Measurements from ENCODE around the gene RCC1. TPM values are rescaled to one million over a fixed set of nuclear protein-coding genes. Genes with fewer than 3 reads are reported as not detected.
"Not testable (repeated sequence)": the region's sequence is repeated elsewhere in the genome, so short reads cannot be mapped to it uniquely, and the experiment has no call there.

Gene RCC1
- total RNA-seq, 2 donors from 2014 or later = 29.9 to 101 TPM

DNA sequence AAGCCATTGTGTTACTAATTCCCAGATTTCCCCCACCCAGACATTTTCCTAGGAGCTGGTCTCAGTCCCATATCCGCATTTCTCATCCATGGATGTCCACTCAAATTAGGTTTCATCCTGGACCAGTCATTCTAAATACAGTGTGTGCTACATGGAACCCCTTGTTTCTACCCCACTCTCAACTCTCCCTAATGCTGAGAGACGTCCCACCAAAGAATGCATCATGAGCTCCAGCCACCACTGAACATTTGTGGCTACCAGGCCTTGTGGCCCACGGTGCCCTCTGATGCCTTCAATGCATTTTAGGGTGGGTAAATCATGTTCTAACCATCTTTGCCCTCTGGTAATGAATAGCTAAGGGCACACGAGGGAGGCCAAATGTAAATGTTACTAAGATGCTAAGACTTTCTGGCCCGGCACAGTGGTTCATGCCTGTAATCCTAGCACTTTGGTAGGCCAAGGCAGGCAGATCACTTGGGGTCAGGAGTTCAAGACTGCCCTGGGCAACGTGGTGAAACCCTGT is 72.9 kb downstream of the RCC1 start:
- H3K9ac ChIP-seq (ENCODE audit: low read depth in 2 of 2, low read length in 2 of 2) = peak overlapping the region in 1 of 2 donors; percentile 6
- no peak for DNase-seq
- H3K27me3 ChIP-seq = no peaks in the 10 kb centered on the region
- H3K36me3 ChIP-seq = peaks cover 8% of the 10 kb centered on the region
- H3K4me3 ChIP-seq = no peak overlapping the region
- no peaks in the 10 kb centered on the region for H3K9me3 ChIP-seq
- H3K27ac ChIP-seq = no peak overlapping the region
- peaks cover 9% of the 10 kb centered on the region for H3K4me1 ChIP-seq
- TF ChIP-seq, protein P1, sequence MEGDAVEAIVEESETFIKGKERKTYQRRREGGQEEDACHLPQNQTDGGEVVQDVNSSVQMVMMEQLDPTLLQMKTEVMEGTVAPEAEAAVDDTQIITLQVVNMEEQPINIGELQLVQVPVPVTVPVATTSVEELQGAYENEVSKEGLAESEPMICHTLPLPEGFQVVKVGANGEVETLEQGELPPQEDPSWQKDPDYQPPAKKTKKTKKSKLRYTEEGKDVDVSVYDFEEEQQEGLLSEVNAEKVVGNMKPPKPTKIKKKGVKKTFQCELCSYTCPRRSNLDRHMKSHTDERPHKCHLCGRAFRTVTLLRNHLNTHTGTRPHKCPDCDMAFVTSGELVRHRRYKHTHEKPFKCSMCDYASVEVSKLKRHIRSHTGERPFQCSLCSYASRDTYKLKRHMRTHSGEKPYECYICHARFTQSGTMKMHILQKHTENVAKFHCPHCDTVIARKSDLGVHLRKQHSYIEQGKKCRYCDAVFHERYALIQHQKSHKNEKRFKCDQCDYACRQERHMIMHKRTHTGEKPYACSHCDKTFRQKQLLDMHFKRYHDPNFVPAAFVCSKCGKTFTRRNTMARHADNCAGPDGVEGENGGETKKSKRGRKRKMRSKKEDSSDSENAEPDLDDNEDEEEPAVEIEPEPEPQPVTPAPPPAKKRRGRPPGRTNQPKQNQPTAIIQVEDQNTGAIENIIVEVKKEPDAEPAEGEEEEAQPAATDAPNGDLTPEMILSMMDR (IDR thresholded peaks at IDR 0.05) = no peak
- intact Hi-C loops (cut with DNase I) = no loop called here

DNA sequence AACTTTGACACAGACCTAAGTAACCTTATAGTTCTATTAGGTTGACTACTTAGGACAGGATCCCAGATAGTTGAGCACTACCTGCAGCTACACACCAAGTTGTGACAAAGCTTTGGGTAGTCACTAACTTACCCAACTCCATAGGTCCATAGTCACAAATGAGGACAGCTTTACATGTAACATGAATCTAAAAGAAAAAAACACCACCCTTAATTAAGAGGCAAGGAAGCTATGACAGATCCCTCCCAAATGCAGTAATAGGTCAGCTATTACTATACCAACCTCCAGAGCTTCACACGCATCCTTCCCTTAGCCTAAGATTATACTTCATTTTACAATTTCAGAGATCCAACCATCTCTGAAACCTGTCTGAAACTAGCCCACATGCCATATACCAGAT is 73.6 kb downstream of the RCC1 start:
- Histone ChIP-seq H3K36me3 (peaks cover 8% of the 10 kb centered on the region), H3K9me3 (no peaks in the 10 kb centered on the region), H3K4me3 (peak overlapping the region; percentile 87), H3K27ac (no peak overlapping the region), H3K9ac (ENCODE audit: low read depth in 2 of 2, low read length in 2 of 2) (peak overlapping the region in 1 of 2 donors; percentile 100), H3K27me3 (no peaks in the 10 kb centered on the region), H3K4me1 (peaks cover 9% of the 10 kb centered on the region)
- TF ChIP-seq, protein P1 (IDR thresholded peaks at IDR 0.05) = no peak
- DNase-seq = no peak
- intact Hi-C loops (cut with DNase I) = no loop called here

DNA sequence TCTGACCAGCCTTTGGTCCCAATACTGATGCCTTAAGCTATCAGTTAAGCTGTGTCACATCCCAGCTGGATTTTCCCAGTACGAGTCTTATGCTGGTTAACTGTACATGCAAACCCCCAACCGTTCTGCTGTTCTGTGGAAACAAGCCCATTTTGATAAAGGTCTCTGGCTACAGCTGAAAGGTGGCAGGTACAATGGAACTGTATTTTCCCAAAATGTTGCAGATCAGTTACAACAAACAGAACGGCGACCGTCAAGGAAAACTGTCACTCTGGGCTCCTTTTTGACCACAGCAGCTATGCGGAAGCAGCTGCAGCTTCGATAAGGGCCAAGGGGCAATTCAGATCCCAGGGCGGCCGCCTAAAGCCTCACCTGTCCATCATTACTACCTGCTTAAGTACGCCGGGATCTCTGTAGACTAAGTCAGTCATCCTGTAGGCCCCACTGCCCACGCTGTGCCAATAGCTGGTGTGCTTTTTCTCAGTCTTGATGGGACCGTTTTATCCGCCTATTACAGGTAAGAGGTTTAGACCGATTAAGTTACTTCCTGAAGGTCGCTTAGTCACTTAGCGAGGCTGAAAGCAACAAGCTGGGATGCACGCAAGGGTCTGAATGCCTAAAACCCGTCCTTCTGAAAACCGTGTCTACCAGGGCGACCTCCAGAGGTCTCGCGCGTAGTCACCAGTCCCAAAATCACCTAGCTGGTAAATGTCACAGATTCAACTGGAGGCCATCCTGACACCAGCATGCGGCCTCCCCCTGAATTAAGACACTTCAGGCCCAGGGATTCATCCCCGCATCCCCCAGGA is 75.1 kb downstream of the RCC1 start:
- DNase-seq = peak; percentile 55
- Histone ChIP-seq H3K27me3 (no peaks in the 10 kb centered on the region), H3K4me1 (peaks cover 9% of the 10 kb centered on the region), H3K36me3 (peaks cover 8% of the 10 kb centered on the region), H3K9ac (ENCODE audit: low read depth in 2 of 2, low read length in 2 of 2) (peak overlapping the region; percentile 77 to 100), H3K4me3 (peak overlapping the region; percentile 87), H3K27ac (peak overlapping the region; percentile 93), H3K9me3 (no peaks in the 10 kb centered on the region)
- TF ChIP-seq, protein P1 (IDR thresholded peaks at IDR 0.05) = no peak
- intact Hi-C loops (cut with DNase I) = no loop called here

DNA sequence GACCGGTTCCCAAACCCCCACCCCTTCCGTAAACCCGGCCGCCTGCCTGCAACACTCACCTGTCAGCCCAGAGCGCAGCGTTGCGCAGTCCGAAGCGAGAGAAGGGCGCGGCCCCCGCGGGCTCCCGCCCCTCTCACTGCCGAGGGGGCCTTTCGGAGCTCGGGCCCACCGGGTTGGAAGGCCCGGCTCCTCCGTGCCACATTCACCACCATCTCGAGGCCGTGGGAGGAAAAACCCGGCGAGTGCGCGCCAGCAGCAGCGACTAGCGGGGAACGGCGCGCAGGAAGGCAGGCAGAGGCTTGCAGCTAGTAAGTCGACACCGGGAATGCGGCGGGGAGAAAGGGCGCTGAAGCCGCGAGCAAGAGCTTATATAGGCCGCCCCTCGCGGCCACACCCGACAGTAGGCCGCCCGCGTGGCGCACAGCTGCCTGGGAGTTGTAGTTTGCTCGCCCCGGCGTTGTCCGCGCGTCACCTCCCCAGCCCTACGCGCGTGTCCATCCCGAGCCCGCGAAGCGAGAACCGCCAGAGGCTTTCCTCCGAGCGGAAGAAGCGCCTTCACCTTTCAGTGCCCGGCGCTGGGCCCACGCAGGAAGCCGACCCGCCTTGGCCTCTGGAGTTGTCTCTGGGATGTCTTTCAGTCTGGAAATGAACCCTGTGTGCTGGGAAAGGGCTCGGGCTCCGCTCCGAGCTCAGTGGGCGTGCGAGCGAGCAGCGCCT is 75.8 kb downstream of the RCC1 start:
- intact Hi-C loops (cut with DNase I) = no loop called here

DNA sequence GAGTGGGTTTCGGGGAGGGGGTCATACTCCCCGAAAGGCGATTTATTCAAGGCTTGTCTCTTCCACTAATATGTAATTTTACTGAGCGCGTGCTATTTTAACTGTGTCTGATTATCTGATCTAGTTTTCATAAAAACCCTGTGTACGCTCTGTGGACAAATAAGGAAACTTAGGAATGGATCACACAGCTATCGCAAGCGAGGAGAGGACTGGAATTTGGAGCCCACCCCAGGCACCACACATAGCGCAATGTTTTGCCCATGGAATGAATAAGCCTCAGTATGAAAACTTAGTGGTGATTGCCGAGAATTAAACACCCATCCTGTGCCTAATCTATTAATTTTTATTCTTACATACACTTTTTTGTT is 76.4 kb downstream of the RCC1 start:
- no peaks in the 10 kb centered on the region for H3K27me3 ChIP-seq
- H3K27ac ChIP-seq = peak overlapping the region; percentile 93
- peak overlapping the region; percentile 87 for H3K4me3 ChIP-seq
- peaks cover 8% of the 10 kb centered on the region for H3K36me3 ChIP-seq
- TF ChIP-seq, protein P1 (IDR thresholded peaks at IDR 0.05) = no peak
- peak overlapping the region; percentile 77 to 100 for H3K9ac ChIP-seq (ENCODE audit: low read depth in 2 of 2, low read length in 2 of 2)
- intact Hi-C loops (cut with DNase I) = no loop called here
- DNase-seq = peak; percentile 35
- peaks cover 9% of the 10 kb centered on the region for H3K4me1 ChIP-seq
- no peaks in the 10 kb centered on the region for H3K9me3 ChIP-seq

More for the DNA sequence above, 75.8 kb downstream of the RCC1 start:
- Histone ChIP-seq H3K4me1 (peaks cover 9% of the 10 kb centered on the region), H3K9ac (ENCODE audit: low read depth in 2 of 2, low read length in 2 of 2) (peak overlapping the region; percentile 77 to 100), H3K9me3 (no peaks in the 10 kb centered on the region), H3K36me3 (peaks cover 8% of the 10 kb centered on the region), H3K4me3 (peak overlapping the region; percentile 87), H3K27me3 (no peaks in the 10 kb centered on the region), H3K27ac (peak overlapping the region; percentile 93)
- DNase-seq = peak; percentile 96
- TF ChIP-seq, protein P1 (IDR thresholded peaks at IDR 0.05) = no peak

DNA sequence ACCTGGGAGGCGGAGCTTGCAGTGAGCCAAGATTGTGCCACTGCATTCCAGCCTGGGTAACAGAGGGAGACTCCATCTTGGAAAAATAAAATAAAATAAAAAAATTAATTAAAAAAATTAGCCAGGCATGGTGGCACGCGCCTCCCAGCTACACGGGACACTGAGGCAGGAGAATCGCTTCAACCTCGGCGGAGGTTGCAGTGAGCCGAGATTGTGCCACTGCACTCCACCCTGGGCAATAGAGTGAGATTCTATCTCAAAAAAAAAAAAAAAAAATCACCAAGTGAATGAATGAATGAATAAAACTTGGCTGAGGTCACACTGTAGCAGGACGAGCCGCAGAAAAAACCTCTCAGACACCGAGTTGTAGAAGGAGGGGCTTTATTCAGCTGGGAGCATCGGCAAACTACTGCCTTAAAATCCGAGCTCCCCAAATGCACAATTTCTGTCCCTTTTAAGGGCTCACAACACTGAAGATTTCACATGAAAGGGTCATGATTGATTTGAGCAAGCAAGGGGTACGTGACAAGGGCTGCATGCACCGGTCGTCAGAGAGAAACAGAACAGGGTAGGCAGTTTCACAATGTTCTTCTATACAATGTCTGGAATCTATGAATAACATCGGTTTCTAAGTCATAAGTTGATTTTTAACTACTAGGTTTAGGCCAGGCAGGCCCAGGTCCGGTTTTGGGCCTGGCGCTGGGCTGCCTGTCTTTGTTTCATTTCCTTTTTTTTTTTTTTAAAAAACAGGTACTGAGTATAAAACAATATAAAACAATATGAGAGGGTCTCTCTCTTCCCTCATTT is 80.9 kb downstream of the RCC1 start:
- H3K9me3 ChIP-seq; intact Hi-C loops (cut with DNase I); H3K4me3 ChIP-seq; H3K4me1 ChIP-seq; H3K9ac ChIP-seq (ENCODE audit: low read depth in 2 of 2, low read length in 2 of 2); H3K27ac ChIP-seq; H3K36me3 ChIP-seq; H3K27me3 ChIP-seq; DNase-seq: not testable (repeated sequence)

All from colonic mucosa (tissue), 4 donors.